Liver (tissue), 9 donors: ENCODE data around the gene TLCD1. TPM values are rescaled to one million over a fixed set of nuclear protein-coding genes. Genes with fewer than 3 reads are reported as not detected.
A peak's percentile ranks its signal among the peaks of the same experiment; 100 is the strongest.

Experiments
- DNase-seq: peaks from one replicate; pipeline ENCODE4 v3.0.0-alpha.2; 2017; ENCODE audit warnings: low spot score
- H3K27ac ChIP-seq, 2 donors: one replicate each; pipeline ENCODE4 v1.7.0; 2013; ENCODE audit warnings: inconsistent platforms in 2 of 2, low read length in 2 of 2, control low read depth in 1 of 2, low read depth in 1 of 2, mild to moderate bottlenecking in 1 of 2
- H3K27me3 ChIP-seq, 4 donors: one replicate each; pipeline versions ENCODE4 v1.6.1 to v1.7.0; 2013; ENCODE audit warnings: low read length in 3 of 4, inconsistent platforms in 1 of 4, mild to moderate bottlenecking in 1 of 4, moderate library complexity in 1 of 4; ENCODE audit not compliant: control insufficient read depth in 4 of 4, insufficient read depth in 4 of 4
- H3K36me3 ChIP-seq, 4 donors: one replicate each; pipeline versions ENCODE4 v1.6.1 to v1.7.0; 2013; ENCODE audit warnings: low read length in 3 of 4, mild to moderate bottlenecking in 3 of 4, low read depth in 1 of 4, moderate library complexity in 1 of 4; ENCODE audit not compliant: control insufficient read depth in 4 of 4, insufficient read depth in 3 of 4
- H3K4me1 ChIP-seq, 4 donors: one replicate each; pipeline versions ENCODE4 v1.6.1 to v1.7.0; 2013; ENCODE audit warnings: low read length in 3 of 4, mild to moderate bottlenecking in 3 of 4, moderate library complexity in 1 of 4; ENCODE audit not compliant: control insufficient read depth in 4 of 4, insufficient read depth in 4 of 4
- H3K4me3 ChIP-seq, 3 donors: one replicate each; pipeline versions ENCODE4 v1.6.1 to v1.7.0; 2013; ENCODE audit warnings: low read length in 3 of 3, control low read depth in 1 of 3, low read depth in 1 of 3, mild to moderate bottlenecking in 1 of 3
- H3K9ac ChIP-seq, 2 donors: one replicate each; pipeline ENCODE4 v1.7.0; 2013; ENCODE audit warnings: low read length in 2 of 2, mild to moderate bottlenecking in 2 of 2, moderate library complexity in 2 of 2, control low read depth in 1 of 2, low read depth in 1 of 2
- H3K9me3 ChIP-seq, 4 donors: one replicate each; pipeline versions ENCODE4 v1.6.1 to v1.7.0; 2013; ENCODE audit warnings: low read length in 3 of 4; ENCODE audit not compliant: control insufficient read depth in 4 of 4
- EGR1 ChIP-seq, 2 donors: IDR thresholded peaks; 2 replicates each; pipeline ENCODE4 v1.6.1; 2016 to 2018; ENCODE audit warnings: antibody characterized with exemption in 2 of 2, low read depth in 2 of 2
- FOXA1 ChIP-seq: IDR thresholded peaks from 2 replicates; pipeline ENCODE4 v1.6.1; 2016; ENCODE audit warnings: antibody characterized with exemption
- FOXA2 ChIP-seq: IDR thresholded peaks from 2 replicates; pipeline ENCODE4 v1.6.1; 2016; ENCODE audit warnings: antibody characterized with exemption
- GABPA ChIP-seq, 2 donors: IDR thresholded peaks in 1 of 2; conservative IDR thresholded peaks in 1 of 2; 2 replicates each; pipeline ENCODE4 v1.6.1; 2016; ENCODE audit warnings: antibody characterized with exemption in 2 of 2, mild to moderate bottlenecking in 1 of 2, moderate library complexity in 1 of 2
- HNF4A ChIP-seq, 2 donors: conservative IDR thresholded peaks; 2 replicates each; pipeline ENCODE4 v1.6.1; 2016; ENCODE audit warnings: antibody characterized with exemption in 2 of 2, mild to moderate bottlenecking in 2 of 2
- HNF4G ChIP-seq: IDR thresholded peaks from 2 replicates; pipeline ENCODE4 v1.6.1; 2016; ENCODE audit warnings: antibody characterized with exemption
- JUND ChIP-seq, 2 donors: IDR thresholded peaks; 2 replicates each; pipeline ENCODE4 v1.6.1; 2016; ENCODE audit warnings: antibody characterized with exemption in 2 of 2
- NR2F2 ChIP-seq: IDR thresholded peaks from 2 replicates; pipeline ENCODE4 v1.6.1; 2016; ENCODE audit warnings: antibody characterized with exemption
- RAD21 ChIP-seq, 2 donors: IDR thresholded peaks; 2 replicates each; pipeline ENCODE4 v1.6.1; 2016; ENCODE audit warnings: antibody characterized with exemption in 2 of 2, mild to moderate bottlenecking in 2 of 2
- RXRA ChIP-seq, 2 donors: IDR thresholded peaks; 2 replicates each; pipeline ENCODE4 v1.6.1; 2017 to 2018; ENCODE audit warnings: antibody characterized with exemption in 2 of 2, mild to moderate bottlenecking in 1 of 2
- TAF1 ChIP-seq: conservative IDR thresholded peaks from 2 replicates; pipeline ENCODE4 v1.6.1; 2016; ENCODE audit warnings: antibody characterized with exemption, mild to moderate bottlenecking
- WGBS: extraction: QIAGEN DNeasy Blood & Tissue Kit; methylation state at CpG from one replicate; pipeline ENCODE4 v1.1.7; 2013; 5-methylcytosine and 5-hydroxymethylcytosine counted together
- polyA plus RNA-seq, 2 donors: library from polyadenylated mRNA; stranded (reverse) in 1 of 2; unstranded in 1 of 2; fragments of 200-250 nt in 1 of 2; fragments of >200 nt in 1 of 2; fragmentation: Nextera tagmentation in 1 of 2; extraction: Ambion mirVana in 1 of 2; gene quantifications; one replicate each; pipeline versions ENCODE4 v1.2.1 to v1.2.3, GENCODE V29; 2013 to 2015
- total RNA-seq, 2 donors: library from RNA; depleted of rRNA; stranded (reverse); fragments of >200 nt; gene quantifications; one replicate each; pipeline ENCODE4 v1.2.3, GENCODE V29; 2014
- TF ChIP-seq, protein P1 (sequence below): IDR thresholded peaks from 2 replicates; pipeline ENCODE4 v1.6.1; 2016; ENCODE audit warnings: antibody characterized with exemption, mild to moderate bottlenecking
- TF ChIP-seq, protein P2 (sequence below): IDR thresholded peaks from 2 replicates; pipeline ENCODE4 v1.6.1; 2016; ENCODE audit warnings: antibody characterized with exemption
- TF ChIP-seq, protein P3 (sequence below): fragments of 150-350 bp; IDR thresholded peaks from 2 replicates; pipeline ENCODE4 v1.5.1; 2017; ENCODE audit warnings: improper control_type of control experiment, low read depth, low read length; ENCODE audit not compliant: missing input control
- TF ChIP-seq, protein P4 (sequence below): IDR thresholded peaks from 2 replicates; pipeline ENCODE4 v1.6.1; 2016; ENCODE audit warnings: antibody characterized with exemption
- donor health status: healthy.
- donor health status: healthy.
- donor health status: healthy.
- donor health status: healthy.
- donor health status: healthy.

TLCD1 gene
- total and polyA plus RNA-seq, 4 donors, result 4.4 to 8.8 (median 6.5) TPM

DNA sequence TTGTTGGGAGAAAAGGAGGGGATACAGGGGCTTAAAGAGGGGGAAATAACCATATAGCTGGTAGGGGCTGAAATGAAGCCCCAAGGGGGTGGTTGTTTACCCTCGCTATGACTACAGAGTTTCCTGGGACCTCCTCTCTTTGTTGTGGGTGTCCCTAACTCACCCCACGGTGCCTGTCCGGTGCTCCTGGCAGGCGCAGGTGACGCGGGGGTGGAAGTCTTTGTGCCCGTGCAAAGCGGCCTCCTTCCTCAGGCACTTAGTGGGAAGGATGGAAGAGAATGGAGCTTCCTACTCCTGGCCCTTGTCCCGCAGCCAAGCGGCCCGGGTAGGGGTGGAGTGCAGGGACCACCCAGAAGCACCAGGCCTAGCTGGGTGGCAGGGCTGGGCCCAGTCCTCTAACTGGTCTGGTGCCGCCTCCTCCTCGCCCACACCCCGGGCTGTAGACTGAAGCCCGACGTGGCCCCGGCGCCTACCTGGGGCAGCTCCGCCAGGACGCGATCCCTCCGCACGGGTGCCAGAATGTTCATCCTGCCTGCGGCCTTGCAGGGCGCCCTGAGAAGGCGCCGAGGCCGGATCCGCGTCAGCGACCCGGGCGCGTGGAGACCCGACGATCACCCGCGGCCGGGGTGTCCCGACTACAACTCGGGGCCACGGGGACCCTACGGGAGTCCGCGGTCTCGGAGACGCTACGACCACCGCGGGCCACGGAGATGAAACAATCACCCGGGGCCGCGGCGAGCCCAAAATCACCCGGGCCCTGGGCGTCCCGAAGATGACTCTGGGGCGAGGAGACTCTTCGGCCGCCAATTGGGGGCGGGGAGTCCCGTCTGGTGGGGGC is 9.1 kb downstream of the TLCD1 start:
- DNase-seq, result no peak
- Histone ChIP-seq H3K4me1 (peaks cover 7 to 27% (median 17%) of the 10 kb centered on the region in 4 donors), H3K36me3 (peaks cover 0 to 5% (median 1%) of the 10 kb centered on the region in 4 donors), H3K27me3 (no peaks in the 10 kb centered on the region), H3K9me3 (no peaks in the 10 kb centered on the region), H3K4me3 (peak overlapping the region in 1 of 3 donors; percentile 36), H3K9ac (peak overlapping the region in 1 of 2 donors; percentile 8), H3K27ac (peak overlapping the region; percentile 60 to 70)
- 26% methylated on average over 63 of the region's 63 CpGs for WGBS
- TF ChIP-seq EGR1 (IDR thresholded peaks at IDR 0.05; ENCODE audit: low read depth in 2 of 2) (no peak), TAF1 (no peak), RXRA (IDR thresholded peaks at IDR 0.05) (no peak), HNF4G (no peak), NR2F2 (no peak), RAD21 (IDR thresholded peaks at IDR 0.05) (no peak), JUND (IDR thresholded peaks at IDR 0.05) (no peak), HNF4A (conservative IDR thresholded peaks at IDR 0.05) (no peak), GABPA (IDR thresholded peaks at IDR 0.05 in 1 of 2, conservative IDR thresholded peaks at IDR 0.05 in 1 of 2) (no peak), FOXA1 (no peak)
- TF ChIP-seq, protein P1, sequence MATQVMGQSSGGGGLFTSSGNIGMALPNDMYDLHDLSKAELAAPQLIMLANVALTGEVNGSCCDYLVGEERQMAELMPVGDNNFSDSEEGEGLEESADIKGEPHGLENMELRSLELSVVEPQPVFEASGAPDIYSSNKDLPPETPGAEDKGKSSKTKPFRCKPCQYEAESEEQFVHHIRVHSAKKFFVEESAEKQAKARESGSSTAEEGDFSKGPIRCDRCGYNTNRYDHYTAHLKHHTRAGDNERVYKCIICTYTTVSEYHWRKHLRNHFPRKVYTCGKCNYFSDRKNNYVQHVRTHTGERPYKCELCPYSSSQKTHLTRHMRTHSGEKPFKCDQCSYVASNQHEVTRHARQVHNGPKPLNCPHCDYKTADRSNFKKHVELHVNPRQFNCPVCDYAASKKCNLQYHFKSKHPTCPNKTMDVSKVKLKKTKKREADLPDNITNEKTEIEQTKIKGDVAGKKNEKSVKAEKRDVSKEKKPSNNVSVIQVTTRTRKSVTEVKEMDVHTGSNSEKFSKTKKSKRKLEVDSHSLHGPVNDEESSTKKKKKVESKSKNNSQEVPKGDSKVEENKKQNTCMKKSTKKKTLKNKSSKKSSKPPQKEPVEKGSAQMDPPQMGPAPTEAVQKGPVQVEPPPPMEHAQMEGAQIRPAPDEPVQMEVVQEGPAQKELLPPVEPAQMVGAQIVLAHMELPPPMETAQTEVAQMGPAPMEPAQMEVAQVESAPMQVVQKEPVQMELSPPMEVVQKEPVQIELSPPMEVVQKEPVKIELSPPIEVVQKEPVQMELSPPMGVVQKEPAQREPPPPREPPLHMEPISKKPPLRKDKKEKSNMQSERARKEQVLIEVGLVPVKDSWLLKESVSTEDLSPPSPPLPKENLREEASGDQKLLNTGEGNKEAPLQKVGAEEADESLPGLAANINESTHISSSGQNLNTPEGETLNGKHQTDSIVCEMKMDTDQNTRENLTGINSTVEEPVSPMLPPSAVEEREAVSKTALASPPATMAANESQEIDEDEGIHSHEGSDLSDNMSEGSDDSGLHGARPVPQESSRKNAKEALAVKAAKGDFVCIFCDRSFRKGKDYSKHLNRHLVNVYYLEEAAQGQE, result no peak
- TF ChIP-seq, protein P2, sequence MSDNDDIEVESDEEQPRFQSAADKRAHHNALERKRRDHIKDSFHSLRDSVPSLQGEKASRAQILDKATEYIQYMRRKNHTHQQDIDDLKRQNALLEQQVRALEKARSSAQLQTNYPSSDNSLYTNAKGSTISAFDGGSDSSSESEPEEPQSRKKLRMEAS, result no peak
- TF ChIP-seq, protein P3, sequence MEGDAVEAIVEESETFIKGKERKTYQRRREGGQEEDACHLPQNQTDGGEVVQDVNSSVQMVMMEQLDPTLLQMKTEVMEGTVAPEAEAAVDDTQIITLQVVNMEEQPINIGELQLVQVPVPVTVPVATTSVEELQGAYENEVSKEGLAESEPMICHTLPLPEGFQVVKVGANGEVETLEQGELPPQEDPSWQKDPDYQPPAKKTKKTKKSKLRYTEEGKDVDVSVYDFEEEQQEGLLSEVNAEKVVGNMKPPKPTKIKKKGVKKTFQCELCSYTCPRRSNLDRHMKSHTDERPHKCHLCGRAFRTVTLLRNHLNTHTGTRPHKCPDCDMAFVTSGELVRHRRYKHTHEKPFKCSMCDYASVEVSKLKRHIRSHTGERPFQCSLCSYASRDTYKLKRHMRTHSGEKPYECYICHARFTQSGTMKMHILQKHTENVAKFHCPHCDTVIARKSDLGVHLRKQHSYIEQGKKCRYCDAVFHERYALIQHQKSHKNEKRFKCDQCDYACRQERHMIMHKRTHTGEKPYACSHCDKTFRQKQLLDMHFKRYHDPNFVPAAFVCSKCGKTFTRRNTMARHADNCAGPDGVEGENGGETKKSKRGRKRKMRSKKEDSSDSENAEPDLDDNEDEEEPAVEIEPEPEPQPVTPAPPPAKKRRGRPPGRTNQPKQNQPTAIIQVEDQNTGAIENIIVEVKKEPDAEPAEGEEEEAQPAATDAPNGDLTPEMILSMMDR, result no peak
- TF ChIP-seq, protein P4, sequence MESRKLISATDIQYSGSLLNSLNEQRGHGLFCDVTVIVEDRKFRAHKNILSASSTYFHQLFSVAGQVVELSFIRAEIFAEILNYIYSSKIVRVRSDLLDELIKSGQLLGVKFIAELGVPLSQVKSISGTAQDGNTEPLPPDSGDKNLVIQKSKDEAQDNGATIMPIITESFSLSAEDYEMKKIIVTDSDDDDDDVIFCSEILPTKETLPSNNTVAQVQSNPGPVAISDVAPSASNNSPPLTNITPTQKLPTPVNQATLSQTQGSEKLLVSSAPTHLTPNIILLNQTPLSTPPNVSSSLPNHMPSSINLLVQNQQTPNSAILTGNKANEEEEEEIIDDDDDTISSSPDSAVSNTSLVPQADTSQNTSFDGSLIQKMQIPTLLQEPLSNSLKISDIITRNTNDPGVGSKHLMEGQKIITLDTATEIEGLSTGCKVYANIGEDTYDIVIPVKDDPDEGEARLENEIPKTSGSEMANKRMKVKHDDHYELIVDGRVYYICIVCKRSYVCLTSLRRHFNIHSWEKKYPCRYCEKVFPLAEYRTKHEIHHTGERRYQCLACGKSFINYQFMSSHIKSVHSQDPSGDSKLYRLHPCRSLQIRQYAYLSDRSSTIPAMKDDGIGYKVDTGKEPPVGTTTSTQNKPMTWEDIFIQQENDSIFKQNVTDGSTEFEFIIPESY, result no peak

DNA sequence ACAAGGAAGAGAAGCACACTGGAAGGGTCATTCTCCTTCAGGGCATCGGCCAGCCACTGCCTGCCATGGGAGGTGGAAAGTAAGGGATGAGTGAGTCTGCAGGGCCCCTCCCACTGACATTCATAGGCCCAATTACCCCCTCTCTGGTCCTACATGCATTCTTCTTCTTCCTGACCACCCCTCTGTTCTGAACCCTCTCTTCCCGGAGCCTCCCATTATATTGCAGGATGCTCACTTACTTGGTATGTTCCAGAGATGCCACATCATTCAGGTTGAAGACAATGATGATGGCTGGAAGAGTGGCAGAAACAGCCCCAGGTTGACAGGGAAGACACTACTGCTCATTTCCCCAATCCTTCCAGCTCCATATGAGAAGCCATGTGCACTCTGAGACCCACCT is 10.8 kb downstream of the TLCD1 start:
- no peak overlapping the region for H3K27ac ChIP-seq
- H3K4me3 ChIP-seq, result no peak overlapping the region
- H3K4me1 ChIP-seq, result peaks cover 2 to 23% (median 11%) of the 10 kb centered on the region in 4 donors
- no peaks in the 10 kb centered on the region for H3K9me3 ChIP-seq
- H3K36me3 ChIP-seq, result no peaks in the 10 kb centered on the region
- H3K27me3 ChIP-seq, result no peaks in the 10 kb centered on the region
- no peak for DNase-seq
- H3K9ac ChIP-seq, result no peak overlapping the region
- WGBS, result 96% methylated on average over 2 of the region's 2 CpGs
- TF ChIP-seq GABPA (IDR thresholded peaks at IDR 0.05 in 1 of 2, conservative IDR thresholded peaks at IDR 0.05 in 1 of 2) (no peak), RAD21 (IDR thresholded peaks at IDR 0.05) (no peak), HNF4A (conservative IDR thresholded peaks at IDR 0.05) (no peak), EGR1 (IDR thresholded peaks at IDR 0.05; ENCODE audit: low read depth in 2 of 2) (no peak), FOXA2 (no peak)
- TF ChIP-seq, protein P4, result no peak
- TF ChIP-seq, protein P1, result no peak
